ENCODE measurements around the gene STARD3NL.
A peak's percentile ranks its signal among the peaks of the same experiment; 100 is the strongest.
"Not testable (repeated sequence)": the region's sequence is repeated elsewhere in the genome, so short reads cannot be mapped to it uniquely, and the experiment has no call there.

STARD3NL gene, protein sequence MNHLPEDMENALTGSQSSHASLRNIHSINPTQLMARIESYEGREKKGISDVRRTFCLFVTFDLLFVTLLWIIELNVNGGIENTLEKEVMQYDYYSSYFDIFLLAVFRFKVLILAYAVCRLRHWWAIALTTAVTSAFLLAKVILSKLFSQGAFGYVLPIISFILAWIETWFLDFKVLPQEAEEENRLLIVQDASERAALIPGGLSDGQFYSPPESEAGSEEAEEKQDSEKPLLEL

GRCh38 chr7:38178004-38178694, at the start of gene STARD3NL:
TSS of gene STARD3NL (plus strand) at chr7:38178245. CDS start at chr7:38207505, 29,260 bp downstream.
- DNase-seq: peak; percentile 94

DNA sequence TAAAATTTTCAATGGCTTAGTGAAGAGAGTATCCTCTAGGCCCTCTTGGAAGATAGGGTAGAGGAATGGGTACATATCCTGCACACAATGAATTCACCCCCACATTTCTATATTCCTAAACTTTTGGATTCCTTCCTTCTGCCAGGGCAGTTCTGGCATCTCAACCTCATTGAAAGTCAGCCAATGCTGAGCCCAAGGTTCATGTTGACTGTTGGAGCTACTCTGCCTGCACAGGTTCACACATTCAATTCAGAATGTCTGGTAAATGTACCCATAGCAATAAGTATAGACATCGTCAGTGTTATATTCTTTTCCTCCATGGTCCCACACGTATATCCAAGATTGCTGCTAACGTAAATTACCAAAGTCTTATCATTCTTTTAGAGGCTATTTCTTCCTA, 48.9 kb upstream of the STARD3NL start:
- no peak for DNase-seq

DNA sequence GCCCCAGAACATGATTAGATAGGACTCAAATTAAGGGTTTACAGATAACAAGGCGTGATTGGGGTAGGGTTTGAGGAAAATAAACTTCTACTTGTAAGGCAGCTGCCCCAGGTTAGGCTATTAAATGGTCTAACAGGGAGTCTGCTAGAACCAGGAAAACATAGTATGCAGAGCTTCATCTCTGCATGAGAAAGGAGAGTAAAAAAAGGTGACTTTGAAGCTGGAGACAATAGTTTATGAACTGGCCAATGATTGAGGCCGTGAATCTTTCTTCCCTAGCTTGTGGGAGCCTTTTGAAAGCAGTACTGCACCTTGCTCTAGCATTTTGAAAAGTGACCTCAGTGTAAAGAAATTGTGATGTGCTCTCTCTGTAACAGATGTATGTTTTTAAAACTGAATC, 48.5 kb upstream of the STARD3NL start:
- no peak for DNase-seq

- DNase-seq: no peak
These were observed 39.9 kb upstream of the STARD3NL start for GRCh38 chr7:38138171-38138570.

- DNase-seq: no peak
These were observed 36.9 kb upstream of the STARD3NL start for GRCh38 chr7:38141187-38141586.

DNA sequence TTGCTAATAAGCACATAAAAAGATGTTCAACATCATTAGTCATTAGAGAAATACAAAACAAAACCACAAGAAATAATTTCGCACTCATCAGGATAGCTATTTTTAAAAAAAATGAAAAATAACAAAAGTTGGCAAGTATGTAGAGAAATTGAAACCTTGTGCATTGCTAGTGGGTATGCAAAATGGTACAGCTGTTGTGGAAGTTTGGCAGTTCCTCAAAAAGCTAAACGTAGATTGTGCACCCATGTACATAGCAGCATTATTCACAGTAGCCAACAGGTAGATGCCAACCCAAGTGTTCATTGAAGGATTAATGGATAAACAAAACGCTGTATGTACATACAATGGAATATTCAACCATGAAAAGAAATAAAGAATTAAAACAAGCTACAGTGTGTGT, 35.3 kb upstream of the STARD3NL start:
- no peak for DNase-seq

GRCh38 chr7:38147005-38147404, 31.0 kb upstream of the STARD3NL start:
- DNase-seq: no peak

- no peak for DNase-seq
These were observed 26.5 kb upstream of the STARD3NL start for GRCh38 chr7:38151556-38151955.

GRCh38 chr7:38153515-38153914, 24.5 kb upstream of the STARD3NL start:
- no peak for DNase-seq

DNA sequence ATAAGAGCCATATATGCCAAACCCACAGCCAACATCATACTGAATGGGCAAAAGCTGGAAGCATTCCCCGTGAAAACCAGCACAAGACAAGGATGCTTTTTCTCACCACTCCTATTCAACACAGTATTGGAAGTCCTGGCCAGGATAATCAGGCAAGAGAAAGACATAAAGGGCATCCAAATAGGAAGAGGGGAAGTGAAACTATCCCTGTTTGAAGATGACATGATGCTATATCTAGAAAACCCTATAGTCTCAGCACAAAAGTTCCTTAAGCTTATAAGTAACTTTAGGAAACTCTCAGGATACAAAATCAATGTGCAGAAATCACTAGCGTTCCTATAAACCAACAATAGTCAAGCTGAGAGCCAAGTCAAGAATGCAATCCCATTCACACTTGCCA, 23.8 kb upstream of the STARD3NL start:
- no peak for DNase-seq

DNA sequence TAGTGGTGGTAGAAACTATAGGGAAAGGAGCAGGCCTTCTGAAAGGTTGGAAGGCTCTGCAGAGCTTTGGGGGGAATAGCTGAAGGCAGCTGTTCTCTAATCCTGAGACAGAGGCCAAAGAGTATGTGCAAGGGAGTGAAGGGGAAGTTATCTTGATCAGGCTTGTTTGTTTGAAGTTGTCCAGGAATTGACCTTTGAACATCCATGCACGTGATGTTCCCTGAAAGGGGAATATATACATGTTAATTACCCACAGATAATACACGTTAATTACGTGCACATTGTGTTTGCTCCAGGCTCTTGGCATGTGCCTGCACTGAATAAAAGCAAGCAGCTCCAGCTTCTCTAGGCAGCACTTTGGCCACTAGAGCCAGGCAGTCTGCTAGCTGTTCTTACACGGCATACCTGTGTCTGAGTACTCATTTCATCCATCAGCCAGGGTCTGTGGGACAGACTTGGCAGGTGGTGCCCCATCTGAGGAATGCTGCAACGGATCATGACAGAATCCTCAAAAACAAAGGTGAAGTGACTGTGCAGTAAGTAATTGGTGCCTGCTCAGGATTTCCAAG, 18.0 kb upstream of the STARD3NL start:
- no peak for DNase-seq

GRCh38 chr7:38162036-38162435, 16.0 kb upstream of the STARD3NL start:
- no peak for DNase-seq

DNA sequence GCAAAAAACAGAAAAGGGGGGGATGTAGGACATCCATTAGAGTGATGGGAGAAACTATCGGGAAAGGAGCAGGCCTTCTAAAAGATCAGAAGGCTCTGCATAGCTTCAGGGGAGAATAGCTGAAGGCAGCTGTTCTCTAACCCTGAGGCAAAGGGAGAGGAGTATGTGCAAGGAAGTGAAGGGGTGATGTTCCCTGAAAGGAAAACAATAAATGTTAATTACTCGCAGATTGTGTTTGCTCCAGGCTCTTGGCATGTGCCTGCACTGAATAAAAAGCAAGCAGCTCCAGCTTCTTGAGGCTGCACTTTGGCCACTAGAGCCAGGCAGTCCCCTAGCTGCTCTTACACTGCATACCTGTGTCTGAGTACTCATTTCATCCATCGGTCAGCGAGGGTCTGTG, 14.4 kb upstream of the STARD3NL start:
- no peak for DNase-seq

GRCh38 chr7:38168890-38169570, 9.0 kb upstream of the STARD3NL start:
- no peak for DNase-seq

GRCh38 chr7:38169847-38170246, 8.2 kb upstream of the STARD3NL start:
- no peak for DNase-seq

GRCh38 chr7:38171623-38172391, 6.2 kb upstream of the STARD3NL start:
- no peak for DNase-seq

DNA sequence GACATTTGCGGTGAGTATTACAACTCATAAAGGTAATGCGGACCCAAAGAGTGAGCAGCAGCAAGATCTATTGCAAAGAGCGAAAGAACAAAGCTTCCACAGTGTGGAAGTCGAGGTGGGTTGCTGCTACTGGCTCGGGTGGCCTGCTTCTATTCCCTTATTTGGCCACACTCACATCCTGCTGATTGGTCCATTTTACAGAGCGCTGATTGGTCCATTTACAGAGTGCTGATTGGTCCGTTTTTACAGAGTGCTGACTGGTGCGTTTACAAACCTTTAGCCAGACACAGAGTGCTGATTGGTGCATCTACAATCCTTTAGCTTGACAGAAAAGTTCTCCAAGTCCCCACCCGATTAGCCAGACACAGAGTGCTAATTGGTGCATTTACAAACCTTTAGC, 2.5 kb upstream of the STARD3NL start:
- not testable (repeated sequence) for DNase-seq

DNA sequence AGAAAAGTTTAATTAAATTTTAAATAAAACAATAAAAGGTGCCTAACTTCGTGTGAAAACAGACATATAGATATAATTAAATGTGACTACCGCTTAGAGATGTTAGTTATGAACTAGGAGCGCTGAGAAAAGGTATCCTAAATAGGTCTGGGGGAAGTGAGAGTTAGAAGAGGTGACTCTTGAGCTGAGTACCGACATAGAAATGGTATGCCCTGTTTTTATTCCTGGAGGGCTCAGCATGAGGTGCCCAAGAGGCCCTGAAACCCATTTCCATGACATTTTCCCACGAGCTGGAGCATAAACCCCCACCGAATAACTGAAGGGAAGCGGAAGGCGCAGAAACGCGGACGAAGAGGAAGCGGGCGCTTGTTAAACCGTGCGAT, 433 bp upstream of the STARD3NL start:
- DNase-seq: no peak

- DNase-seq: no peak
These were observed 775 bp downstream of the STARD3NL start for GRCh38 chr7:38178695-38179344.

GRCh38 chr7:38179776-38180226, 1.8 kb downstream of the STARD3NL start:
- no peak for DNase-seq

- DNase-seq: no peak
These were observed 3.1 kb downstream of the STARD3NL start for GRCh38 chr7:38181111-38181510.

GRCh38 chr7:38182450-38182849, 4.4 kb downstream of the STARD3NL start:
- no peak for DNase-seq
